Skeletal muscle satellite cell (primary cell): ENCODE measurements around the gene SIPA1L3.
"Not testable (repeated sequence)": the region's sequence is repeated elsewhere in the genome, so short reads cannot be mapped to it uniquely, and the experiment has no call there.

Experiments used
- H3K27me3 ChIP-seq: 2 replicates; pipeline ENCODE4 v1.7.0; 2013; ENCODE audit warnings: low read length; ENCODE audit not compliant: control insufficient read depth, insufficient read depth
- H3K36me3 ChIP-seq: 2 replicates; pipeline ENCODE4 v1.7.0; 2013; ENCODE audit warnings: mild to moderate bottlenecking, control low read depth, low read length; ENCODE audit not compliant: insufficient read depth
- H3K4me1 ChIP-seq: 2 replicates; pipeline ENCODE4 v1.7.0; 2013; ENCODE audit warnings: low read length; ENCODE audit not compliant: control insufficient read depth, insufficient read depth
- H3K4me2 ChIP-seq: 2 replicates; pipeline ENCODE4 v1.7.0; 2013; ENCODE audit warnings: mild to moderate bottlenecking, low read length
- H3K4me3 ChIP-seq: 2 replicates; pipeline ENCODE4 v1.7.0; 2013; ENCODE audit warnings: low read length
- H3K9ac ChIP-seq: 2 replicates; pipeline ENCODE4 v1.7.0; 2013; ENCODE audit warnings: mild to moderate bottlenecking, low read depth, low read length, moderate library complexity
- H3K9me3 ChIP-seq: replicated peaks from 2 replicates; pipeline ENCODE4 v1.7.0; 2013; ENCODE audit warnings: mild to moderate bottlenecking, control low read depth, low read length

The SIPA1L3 gene

GRCh38 chr19:38019396-38019724, 112.4 kb downstream of the SIPA1L3 start:
- no peak overlapping the region for H3K4me2 ChIP-seq
- no peaks in the 10 kb centered on the region for H3K9me3 ChIP-seq
- H3K4me1 ChIP-seq = peaks cover 15% of the 10 kb centered on the region
- no peak overlapping the region for H3K9ac ChIP-seq
- H3K36me3 ChIP-seq = no peaks in the 10 kb centered on the region
- H3K4me3 ChIP-seq = no peak overlapping the region
- H3K27me3 ChIP-seq = no peaks in the 10 kb centered on the region

- Histone ChIP-seq H3K4me2 (no peak overlapping the region), H3K4me3 (no peak overlapping the region), H3K27me3 (no peaks in the 10 kb centered on the region), H3K9me3 (no peaks in the 10 kb centered on the region), H3K36me3 (no peaks in the 10 kb centered on the region), H3K9ac (no peak overlapping the region), H3K4me1 (peaks cover 15% of the 10 kb centered on the region)
Measured at GRCh38 chr19:38020311-38020710, 113.3 kb downstream of the SIPA1L3 start.

GRCh38 chr19:38021352-38021751, 114.3 kb downstream of the SIPA1L3 start:
- H3K9ac ChIP-seq = no peak overlapping the region
- peaks cover 15% of the 10 kb centered on the region for H3K4me1 ChIP-seq
- H3K9me3 ChIP-seq = no peaks in the 10 kb centered on the region
- no peak overlapping the region for H3K4me2 ChIP-seq
- no peaks in the 10 kb centered on the region for H3K27me3 ChIP-seq
- no peaks in the 10 kb centered on the region for H3K36me3 ChIP-seq
- no peak overlapping the region for H3K4me3 ChIP-seq

GRCh38 chr19:38022791-38023670, 116.0 kb downstream of the SIPA1L3 start:
- Histone ChIP-seq H3K9ac (no peak overlapping the region), H3K36me3 (no peaks in the 10 kb centered on the region), H3K4me1 (peaks cover 15% of the 10 kb centered on the region), H3K4me3 (no peak overlapping the region), H3K4me2 (no peak overlapping the region), H3K9me3 (no peaks in the 10 kb centered on the region), H3K27me3 (no peaks in the 10 kb centered on the region)

- Histone ChIP-seq H3K36me3 (no peaks in the 10 kb centered on the region), H3K27me3 (no peaks in the 10 kb centered on the region), H3K4me2 (no peak overlapping the region), H3K9ac (no peak overlapping the region), H3K4me1 (peaks cover 15% of the 10 kb centered on the region), H3K9me3 (no peaks in the 10 kb centered on the region), H3K4me3 (no peak overlapping the region)
Measured at GRCh38 chr19:38023671-38024541, 116.9 kb downstream of the SIPA1L3 start.

GRCh38 chr19:38024992-38025908, 118.2 kb downstream of the SIPA1L3 start:
- no peaks in the 10 kb centered on the region for H3K36me3 ChIP-seq
- H3K4me2 ChIP-seq = no peak overlapping the region
- H3K9me3 ChIP-seq = no peaks in the 10 kb centered on the region
- H3K27me3 ChIP-seq = no peaks in the 10 kb centered on the region
- no peak overlapping the region for H3K9ac ChIP-seq
- H3K4me1 ChIP-seq = peaks cover 15% of the 10 kb centered on the region
- no peak overlapping the region for H3K4me3 ChIP-seq

- Histone ChIP-seq H3K36me3 (peaks cover 4% of the 10 kb centered on the region), H3K4me1 (peaks cover 15% of the 10 kb centered on the region), H3K9ac (no peak overlapping the region)
Measured at GRCh38 chr19:38025909-38026307, 118.9 kb downstream of the SIPA1L3 start.

GRCh38 chr19:38028913-38029510, 122.0 kb downstream of the SIPA1L3 start:
- H3K4me1 ChIP-seq = peaks cover 22% of the 10 kb centered on the region
- H3K4me3 ChIP-seq = no peak overlapping the region
- H3K9me3 ChIP-seq = no peaks in the 10 kb centered on the region

More at GRCh38 chr19:38025909-38026307, 118.9 kb downstream of the SIPA1L3 start:
- no peak overlapping the region for H3K4me2 ChIP-seq
- H3K27me3 ChIP-seq = no peaks in the 10 kb centered on the region
- H3K9me3 ChIP-seq = no peaks in the 10 kb centered on the region
- H3K4me3 ChIP-seq = no peak overlapping the region

GRCh38 chr19:38030001-38030400, 123.0 kb downstream of the SIPA1L3 start:
- H3K9me3 ChIP-seq, H3K4me2 ChIP-seq, H3K9ac ChIP-seq, H3K4me3 ChIP-seq, H3K27me3 ChIP-seq, H3K36me3 ChIP-seq: not testable (repeated sequence)
- peaks cover 30% of the 10 kb centered on the region for H3K4me1 ChIP-seq

More at GRCh38 chr19:38028913-38029510, 122.0 kb downstream of the SIPA1L3 start:
- H3K9ac ChIP-seq = no peak overlapping the region
- no peaks in the 10 kb centered on the region for H3K27me3 ChIP-seq
- peaks cover 6% of the 10 kb centered on the region for H3K36me3 ChIP-seq
- H3K4me2 ChIP-seq = no peak overlapping the region

- H3K4me1 ChIP-seq = peaks cover 39% of the 10 kb centered on the region
- H3K27me3 ChIP-seq = no peaks in the 10 kb centered on the region
- H3K9me3 ChIP-seq = no peaks in the 10 kb centered on the region
- H3K36me3 ChIP-seq = peaks cover 6% of the 10 kb centered on the region
- H3K4me3 ChIP-seq = no peak overlapping the region
- H3K9ac ChIP-seq = no peak overlapping the region
- H3K4me2 ChIP-seq = no peak overlapping the region
Measured at GRCh38 chr19:38030686-38031422, 123.8 kb downstream of the SIPA1L3 start.
